Muscle layer of colon (tissue), 2 donors: ENCODE results near the gene NDUFB3.

Experiments
- H3K27ac ChIP-seq: one replicate; pipeline ENCODE4 v1.7.0; 2013; ENCODE audit warnings: low read depth, mild to moderate bottlenecking, low read length, moderate library complexity
- H3K27me3 ChIP-seq, 2 donors: one replicate each; pipeline ENCODE4 v1.7.0; 2013; ENCODE audit warnings: low read length in 2 of 2, mild to moderate bottlenecking in 2 of 2; ENCODE audit not compliant: insufficient read depth in 2 of 2, control insufficient read depth in 1 of 2
- H3K36me3 ChIP-seq: one replicate; pipeline ENCODE4 v1.7.0; 2013; ENCODE audit warnings: mild to moderate bottlenecking, low read length; ENCODE audit not compliant: insufficient read depth
- H3K4me1 ChIP-seq: one replicate; pipeline ENCODE4 v1.7.0; 2013; ENCODE audit warnings: mild to moderate bottlenecking, low read length; ENCODE audit not compliant: insufficient read depth
- H3K4me3 ChIP-seq, 2 donors: one replicate each; pipeline ENCODE4 v1.7.0; 2013; ENCODE audit warnings: low read length in 2 of 2, low read depth in 1 of 2, mild to moderate bottlenecking in 1 of 2, moderate library complexity in 1 of 2
- H3K9ac ChIP-seq: one replicate; pipeline ENCODE4 v1.7.0; 2013; ENCODE audit warnings: low read length
- H3K9me3 ChIP-seq: one replicate; pipeline ENCODE4 v1.7.0; 2013; ENCODE audit warnings: mild to moderate bottlenecking, low read length
- donor health status: abdominal sarcoma.
- donor health status: Adenocarcinoma of cecum.

NDUFB3 gene

GRCh38 chr2:201100497-201100896 lies 28.7 kb downstream of the NDUFB3 start:
- no peak overlapping the region for H3K9ac ChIP-seq
- H3K4me1 ChIP-seq, result no peaks in the 10 kb centered on the region

GRCh38 chr2:201105759-201106158 lies 34.0 kb downstream of the NDUFB3 start:
- Histone ChIP-seq H3K36me3 (no peaks in the 10 kb centered on the region), H3K4me3 (no peak overlapping the region), H3K27me3 (no peaks in the 10 kb centered on the region), H3K9ac (no peak overlapping the region), H3K9me3 (no peaks in the 10 kb centered on the region), H3K4me1 (no peaks in the 10 kb centered on the region), H3K27ac (no peak overlapping the region)

More at GRCh38 chr2:201100497-201100896, 28.7 kb downstream of the NDUFB3 start:
- no peak overlapping the region for H3K27ac ChIP-seq
- H3K4me3 ChIP-seq, result no peak overlapping the region
- no peaks in the 10 kb centered on the region for H3K36me3 ChIP-seq
- H3K9me3 ChIP-seq, result no peaks in the 10 kb centered on the region
- H3K27me3 ChIP-seq, result no peaks in the 10 kb centered on the region

GRCh38 chr2:201107624-201108023 lies 35.8 kb downstream of the NDUFB3 start:
- H3K4me3 ChIP-seq, result no peak overlapping the region
- H3K9me3 ChIP-seq, result no peaks in the 10 kb centered on the region
- H3K9ac ChIP-seq, result no peak overlapping the region
- no peaks in the 10 kb centered on the region for H3K27me3 ChIP-seq
- H3K27ac ChIP-seq, result no peak overlapping the region
- H3K36me3 ChIP-seq, result no peaks in the 10 kb centered on the region
- H3K4me1 ChIP-seq, result no peaks in the 10 kb centered on the region

- Histone ChIP-seq H3K27ac (no peak overlapping the region), H3K9me3 (no peaks in the 10 kb centered on the region), H3K4me3 (no peak overlapping the region), H3K9ac (no peak overlapping the region), H3K4me1 (no peaks in the 10 kb centered on the region), H3K27me3 (no peaks in the 10 kb centered on the region), H3K36me3 (no peaks in the 10 kb centered on the region)
Measured at GRCh38 chr2:201108341-201108740, 36.5 kb downstream of the NDUFB3 start.

GRCh38 chr2:201109186-201109585 lies 37.4 kb downstream of the NDUFB3 start:
- Histone ChIP-seq H3K9me3 (no peaks in the 10 kb centered on the region), H3K27me3 (no peaks in the 10 kb centered on the region), H3K27ac (no peak overlapping the region), H3K36me3 (no peaks in the 10 kb centered on the region), H3K4me3 (no peak overlapping the region), H3K9ac (no peak overlapping the region), H3K4me1 (no peaks in the 10 kb centered on the region)

- Histone ChIP-seq H3K9ac (no peak overlapping the region), H3K9me3 (no peaks in the 10 kb centered on the region), H3K27ac (no peak overlapping the region), H3K4me3 (no peak overlapping the region), H3K36me3 (no peaks in the 10 kb centered on the region), H3K4me1 (peaks cover 6% of the 10 kb centered on the region), H3K27me3 (no peaks in the 10 kb centered on the region)
Measured at GRCh38 chr2:201110615-201111014, 38.8 kb downstream of the NDUFB3 start.

GRCh38 chr2:201111096-201111495 lies 39.3 kb downstream of the NDUFB3 start:
- Histone ChIP-seq H3K27me3 (no peaks in the 10 kb centered on the region), H3K36me3 (no peaks in the 10 kb centered on the region), H3K9ac (no peak overlapping the region), H3K4me1 (peaks cover 6% of the 10 kb centered on the region), H3K27ac (no peak overlapping the region), H3K9me3 (no peaks in the 10 kb centered on the region), H3K4me3 (no peak overlapping the region)

- no peaks in the 10 kb centered on the region for H3K27me3 ChIP-seq
- no peaks in the 10 kb centered on the region for H3K36me3 ChIP-seq
- no peak overlapping the region for H3K27ac ChIP-seq
- H3K4me1 ChIP-seq, result peaks cover 14% of the 10 kb centered on the region
- no peak overlapping the region for H3K9ac ChIP-seq
- no peaks in the 10 kb centered on the region for H3K9me3 ChIP-seq
- no peak overlapping the region for H3K4me3 ChIP-seq
Measured at GRCh38 chr2:201114350-201114749, 42.5 kb downstream of the NDUFB3 start.

- H3K4me3 ChIP-seq, result no peak overlapping the region
- no peaks in the 10 kb centered on the region for H3K9me3 ChIP-seq
- no peak overlapping the region for H3K27ac ChIP-seq
- H3K36me3 ChIP-seq, result no peaks in the 10 kb centered on the region
- H3K9ac ChIP-seq, result no peak overlapping the region
- H3K27me3 ChIP-seq, result no peaks in the 10 kb centered on the region
- peaks cover 14% of the 10 kb centered on the region for H3K4me1 ChIP-seq
Measured at GRCh38 chr2:201114846-201115245, 43.0 kb downstream of the NDUFB3 start.

GRCh38 chr2:201116115-201116958 lies 44.5 kb downstream of the NDUFB3 start, which contains the start of gene CFLAR:
CFLAR (plus strand) TSS chr2:201116164; CDS start chr2:201129866, 13,702 bp downstream.
- H3K4me1 ChIP-seq, result peaks cover 14% of the 10 kb centered on the region
- no peaks in the 10 kb centered on the region for H3K27me3 ChIP-seq

GRCh38 chr2:201116959-201117734 lies 45.3 kb downstream of the NDUFB3 start:
- Histone ChIP-seq H3K9me3 (no peaks in the 10 kb centered on the region), H3K36me3 (no peaks in the 10 kb centered on the region), H3K27me3 (no peaks in the 10 kb centered on the region), H3K4me3 (peak overlapping the region; percentile 43 to 79), H3K9ac (peak overlapping the region; percentile 88), H3K4me1 (peaks cover 14% of the 10 kb centered on the region), H3K27ac (peak overlapping the region; percentile 92)

More at GRCh38 chr2:201116115-201116958, 44.5 kb downstream of the NDUFB3 start, which contains the start of gene CFLAR:
- no peaks in the 10 kb centered on the region for H3K9me3 ChIP-seq
- H3K36me3 ChIP-seq, result no peaks in the 10 kb centered on the region
- peak within 1 kb of the TSS; percentile 43 to 79 for H3K4me3 ChIP-seq
- H3K27ac ChIP-seq, result peak within 1 kb of the TSS; percentile 92
- peak within 1 kb of the TSS; percentile 88 for H3K9ac ChIP-seq
